GM19463 (cell line): ENCODE measurements around the gene RFC4.

Experiments
- ATAC-seq: cut with Tn5 transposase; IDR thresholded peaks from one replicate; pipeline ENCODE4 v1.9.1; 2021; ENCODE audit warnings: mild to moderate bottlenecking, moderate library complexity; ENCODE audit not compliant: unreplicated experiment

The RFC4 gene

DNA sequence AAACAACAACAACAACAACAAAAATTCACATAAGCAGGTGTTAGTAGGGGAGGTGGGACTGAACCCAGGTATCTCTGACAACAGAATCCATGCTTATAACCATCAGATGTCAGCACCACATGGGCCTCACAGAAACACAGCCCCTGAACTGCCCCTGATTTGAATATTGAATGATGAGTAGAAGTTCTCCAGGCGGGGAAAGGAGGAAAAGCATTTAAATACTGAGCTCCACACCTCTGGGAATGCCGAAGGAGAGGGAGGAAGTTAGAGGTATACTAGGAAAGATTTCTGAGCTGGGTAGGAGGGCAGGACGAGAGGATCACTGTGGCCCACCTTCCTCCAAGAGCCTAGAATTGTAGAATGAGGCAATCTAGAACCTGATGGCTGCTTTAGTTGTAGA is 54.8 kb downstream of the RFC4 start:
- ATAC-seq, result no peak

DNA sequence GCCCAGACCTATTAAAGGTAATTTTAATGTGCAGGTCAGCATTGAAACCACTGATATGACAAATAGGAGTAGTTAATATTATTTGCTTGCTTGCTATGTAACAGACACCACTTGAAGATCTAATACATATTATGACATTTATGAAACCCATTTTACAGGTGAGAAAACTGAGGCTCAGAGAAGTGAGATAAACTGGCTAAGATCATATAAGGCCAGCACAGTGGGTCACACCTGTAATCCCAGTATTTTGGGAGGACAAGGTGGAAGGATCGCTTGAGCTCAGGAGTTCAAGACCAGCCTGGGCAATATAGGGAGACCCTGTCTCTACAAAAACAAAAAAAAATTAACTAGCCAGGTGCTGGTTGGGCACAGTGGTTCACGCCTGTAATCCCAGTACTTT is 56.0 kb downstream of the RFC4 start:
- ATAC-seq, result no peak

DNA sequence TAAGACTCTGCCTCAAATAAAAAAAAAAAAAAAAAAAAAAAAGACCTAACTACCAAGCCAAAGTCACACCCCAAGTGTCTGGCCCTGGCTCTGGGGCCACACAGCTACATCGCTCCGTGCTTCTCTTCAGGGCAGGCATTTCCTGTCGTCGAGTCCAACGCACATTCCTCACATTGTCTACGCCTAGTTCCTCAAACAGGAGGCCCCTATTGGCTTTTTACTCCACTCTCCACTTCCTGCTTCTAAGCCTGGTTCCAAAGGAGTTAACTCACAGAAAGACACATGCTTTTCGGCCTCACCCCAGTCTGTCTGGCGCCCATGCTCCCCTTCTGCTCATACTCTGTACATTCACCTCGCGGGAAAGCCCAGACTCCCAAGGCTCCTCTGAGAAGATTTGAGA is 60.3 kb downstream of the RFC4 start:
- no peak for ATAC-seq

DNA sequence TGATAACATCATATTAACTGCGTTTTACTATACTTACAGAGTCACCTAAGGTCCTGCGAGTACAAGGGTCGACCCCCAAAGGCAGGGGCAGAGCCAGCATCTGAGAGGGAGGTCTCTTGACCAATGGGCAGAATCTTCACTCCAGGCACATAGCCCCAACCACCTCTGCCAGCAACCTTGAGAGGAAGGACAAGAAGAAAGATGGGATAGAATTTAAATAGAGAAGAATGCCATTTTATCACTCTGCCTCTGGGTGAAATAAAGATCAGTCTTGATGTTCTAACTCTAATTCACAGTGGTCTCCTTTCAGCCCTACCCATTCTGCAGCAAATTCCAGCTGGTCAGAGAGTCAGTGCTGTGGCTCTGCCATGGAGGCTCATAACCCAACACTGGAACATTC is 62.6 kb downstream of the RFC4 start:
- no peak for ATAC-seq

DNA sequence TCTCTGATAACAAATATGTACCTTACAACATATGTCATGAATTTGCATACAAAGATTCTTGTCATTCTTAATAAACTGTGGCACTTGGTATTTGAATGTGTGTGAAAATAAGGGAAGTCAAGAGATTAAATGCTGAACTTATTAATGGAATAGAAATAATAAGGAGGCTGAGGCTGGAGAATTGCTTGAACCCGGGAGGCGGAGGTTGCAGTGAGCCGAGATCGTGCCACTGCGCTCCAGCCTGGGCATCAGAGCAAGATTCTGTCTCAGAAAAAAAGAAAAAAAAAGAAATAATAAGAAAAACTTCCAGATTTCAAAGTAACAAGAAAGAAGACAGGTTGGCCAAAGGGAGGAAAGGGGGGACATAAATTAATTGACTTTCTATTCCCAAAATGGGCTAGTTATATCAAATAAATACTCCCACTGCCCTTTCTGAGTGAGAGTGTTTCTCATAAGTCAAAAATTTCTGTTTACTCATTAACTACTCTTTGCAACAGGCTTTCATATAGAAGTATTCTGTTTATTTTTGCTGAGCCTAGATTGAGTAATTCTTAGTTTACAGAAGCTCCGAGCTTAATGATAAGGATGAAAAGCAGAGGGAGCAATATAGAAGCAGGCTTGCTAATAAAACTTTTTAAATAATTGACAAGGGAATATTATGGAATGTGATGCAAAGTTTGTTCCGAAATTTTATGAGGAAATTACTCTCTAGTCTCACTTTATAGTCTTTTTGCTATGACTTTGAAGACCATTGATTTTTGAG is 63.5 kb downstream of the RFC4 start:
- no peak for ATAC-seq
